GM19372 (cell line): Measurements from ENCODE around the gene MBTPS1.

Experiments used
- ATAC-seq: cut with Tn5 transposase; IDR thresholded peaks from one replicate; pipeline ENCODE4 v1.9.1; 2021; ENCODE audit warnings: mild to moderate bottlenecking, low read depth, moderate library complexity; ENCODE audit not compliant: unreplicated experiment

The MBTPS1 gene

DNA sequence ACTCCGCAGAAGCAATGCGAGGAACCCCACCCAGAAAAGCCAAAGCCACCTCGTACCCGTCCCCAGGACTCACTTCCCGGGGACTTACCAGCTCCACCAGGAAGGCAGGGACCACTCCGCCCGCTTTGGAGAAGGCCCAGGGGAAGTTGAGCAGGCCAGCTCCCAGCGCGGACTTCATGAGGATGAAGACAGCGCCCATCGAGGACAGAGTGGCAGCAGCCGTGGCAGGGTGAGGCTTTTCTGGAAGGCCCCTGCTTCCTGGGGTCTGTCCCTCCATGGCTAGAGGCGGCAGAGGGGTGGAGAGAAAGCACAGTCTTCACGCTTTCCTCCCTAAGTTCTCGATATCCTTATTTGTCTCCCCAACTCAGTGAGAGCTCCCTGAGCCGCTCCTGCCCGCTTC, 74.9 kb downstream of the MBTPS1 start:
- ATAC-seq: no peak

DNA sequence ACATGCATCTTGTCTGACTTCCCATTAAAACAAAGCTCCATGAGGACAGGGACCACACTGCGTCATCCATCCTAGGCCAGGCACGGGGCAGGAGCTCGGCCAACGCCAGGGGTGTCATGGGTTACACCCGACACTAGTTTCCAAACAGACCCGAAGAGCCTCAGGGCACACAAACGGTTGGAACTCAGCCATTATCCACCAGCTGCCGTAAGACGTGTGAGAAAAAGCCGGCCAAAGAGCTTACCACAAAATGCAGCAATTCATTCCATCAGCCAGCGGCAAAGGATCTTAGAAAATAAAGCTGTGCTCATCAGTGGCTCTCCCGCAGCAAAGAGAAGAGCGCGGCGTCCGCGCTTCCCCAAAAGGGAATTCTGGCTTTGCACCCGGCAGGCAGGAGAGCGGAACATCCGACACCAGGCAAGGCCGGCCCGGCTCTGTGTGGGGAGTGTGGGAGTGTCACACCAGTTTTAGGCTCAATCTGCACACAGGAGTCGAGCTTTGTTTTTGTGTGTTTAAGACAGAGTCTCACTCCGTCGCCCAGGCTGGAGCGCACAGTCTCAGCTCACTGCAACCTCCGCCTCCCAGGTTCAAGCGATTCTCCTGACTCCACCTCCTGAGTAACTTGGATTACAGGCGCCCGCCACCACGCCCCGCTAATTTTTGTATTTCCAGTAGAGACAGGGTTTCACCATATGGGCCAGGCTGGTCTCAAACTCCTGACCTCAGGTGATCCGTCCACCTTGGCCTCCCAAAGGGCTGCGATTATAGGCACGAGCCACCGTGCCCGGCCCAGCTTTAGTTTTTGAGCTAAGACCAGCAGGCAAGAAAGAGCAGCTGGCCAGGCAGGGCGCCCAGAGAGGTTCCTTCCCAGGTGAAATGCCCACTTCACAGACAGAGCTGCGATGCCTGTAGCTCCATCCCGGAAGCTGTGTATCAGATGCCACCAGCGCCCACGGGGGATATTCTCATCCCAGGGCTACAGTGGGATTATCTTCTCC, 75.6 kb downstream of the MBTPS1 start:
- ATAC-seq: no peak

DNA sequence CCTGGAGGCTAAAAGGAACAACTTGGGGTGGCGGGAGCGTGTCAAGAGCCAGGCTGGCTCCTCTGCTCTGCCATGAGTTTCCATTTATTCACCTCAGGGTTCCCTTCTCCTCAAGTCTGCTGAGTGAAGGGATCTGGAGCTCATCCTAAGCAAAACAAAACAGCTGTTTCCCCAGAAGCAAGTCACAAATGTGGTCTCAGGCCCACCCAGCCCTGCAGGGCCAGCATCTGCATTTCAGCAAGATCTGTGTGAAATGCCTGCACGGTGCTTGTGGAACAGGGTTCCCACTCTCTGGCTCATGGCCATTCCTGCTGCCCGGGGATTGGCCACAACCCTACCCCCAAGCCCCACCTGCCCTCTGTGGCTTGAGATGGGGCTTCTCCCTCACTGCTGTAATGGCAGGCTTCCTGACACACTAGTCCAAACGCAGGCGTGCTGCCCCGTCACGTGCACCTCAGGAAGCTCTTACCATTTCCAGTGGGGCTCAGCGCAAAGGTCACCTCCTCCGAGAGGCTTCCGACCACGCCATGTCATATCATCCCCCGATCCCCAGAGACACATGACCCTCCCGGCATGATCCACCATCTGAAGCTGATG, 76.4 kb downstream of the MBTPS1 start:
- no peak for ATAC-seq

DNA sequence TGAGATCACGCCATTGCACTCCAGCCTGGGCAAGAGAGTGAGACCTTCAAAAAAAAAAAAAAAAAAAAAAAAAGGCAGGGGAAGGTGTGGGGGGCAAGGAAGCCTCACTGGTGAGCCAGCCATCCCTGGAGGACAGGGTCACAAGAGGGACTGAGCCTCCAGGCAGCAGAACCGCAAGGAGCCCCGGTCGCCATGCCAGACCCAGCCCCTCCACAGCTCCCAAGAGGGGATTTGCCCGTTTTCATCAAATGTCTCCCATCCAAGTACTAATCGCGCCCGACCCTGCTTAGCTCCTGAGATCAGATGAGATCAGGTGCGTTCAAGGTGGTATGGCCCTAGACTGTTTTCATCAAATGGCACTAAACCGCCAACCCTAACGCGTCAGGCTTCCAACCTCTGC, 77.0 kb downstream of the MBTPS1 start:
- ATAC-seq: no peak

DNA sequence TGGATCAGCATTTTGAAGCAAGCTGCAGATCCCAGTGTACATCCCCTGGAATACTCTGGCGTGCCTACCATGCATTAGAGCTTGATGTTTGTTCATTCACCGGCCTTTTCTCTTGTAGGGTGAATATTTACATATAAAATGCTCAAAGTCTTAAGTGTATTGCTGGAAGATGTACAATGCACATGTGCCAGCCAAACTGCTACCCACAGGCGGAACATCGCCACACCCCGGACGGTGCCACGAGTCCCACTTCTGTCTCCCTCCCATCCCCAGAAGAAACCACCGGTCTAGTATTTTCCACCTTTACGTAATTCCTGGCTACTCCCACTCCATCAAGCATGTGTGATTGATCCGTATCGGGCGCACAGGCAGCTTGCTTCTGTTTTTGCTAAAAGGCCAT, 78.3 kb downstream of the MBTPS1 start:
- ATAC-seq: no peak

DNA sequence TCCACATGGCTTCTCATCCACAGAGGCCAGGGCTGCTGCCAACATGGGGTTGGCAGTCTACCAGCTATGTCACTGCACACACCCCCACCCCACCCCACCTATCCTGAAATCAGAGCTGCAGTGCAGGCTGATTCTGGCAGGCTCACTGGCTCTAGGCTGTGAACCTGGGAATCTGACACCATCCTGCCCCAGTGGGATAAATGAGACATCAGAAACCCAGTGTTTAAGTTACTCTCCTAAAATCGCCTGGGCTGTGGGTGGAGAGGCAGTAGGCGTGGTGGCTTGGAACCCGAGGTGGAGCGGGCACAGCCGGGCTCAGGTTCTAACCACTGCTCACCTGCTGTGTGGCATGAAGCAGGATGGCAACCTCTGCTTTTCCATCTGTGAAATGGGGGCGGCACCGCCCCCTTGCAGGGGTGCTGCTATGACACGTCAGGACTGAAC, 79.7 kb downstream of the MBTPS1 start:
- no peak for ATAC-seq

DNA sequence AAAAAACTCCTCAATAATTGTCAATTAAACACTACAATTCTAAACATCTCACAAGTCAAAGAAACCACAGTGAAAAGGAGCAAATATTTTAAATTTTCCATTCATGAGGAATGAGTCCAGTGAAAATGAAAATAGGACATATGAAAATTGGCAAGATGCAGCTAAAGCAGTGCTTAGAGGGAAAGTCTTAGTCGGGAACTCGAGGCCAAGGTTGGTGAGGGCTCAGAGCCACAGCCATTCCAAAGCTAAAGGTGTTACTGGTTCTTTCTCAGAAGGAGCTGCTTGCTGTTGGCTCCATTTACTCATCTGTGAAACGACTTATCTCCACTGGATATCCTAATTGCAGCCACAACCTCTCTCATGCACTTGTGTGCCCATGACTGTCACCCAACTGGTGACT, 80.6 kb downstream of the MBTPS1 start:
- no peak for ATAC-seq

DNA sequence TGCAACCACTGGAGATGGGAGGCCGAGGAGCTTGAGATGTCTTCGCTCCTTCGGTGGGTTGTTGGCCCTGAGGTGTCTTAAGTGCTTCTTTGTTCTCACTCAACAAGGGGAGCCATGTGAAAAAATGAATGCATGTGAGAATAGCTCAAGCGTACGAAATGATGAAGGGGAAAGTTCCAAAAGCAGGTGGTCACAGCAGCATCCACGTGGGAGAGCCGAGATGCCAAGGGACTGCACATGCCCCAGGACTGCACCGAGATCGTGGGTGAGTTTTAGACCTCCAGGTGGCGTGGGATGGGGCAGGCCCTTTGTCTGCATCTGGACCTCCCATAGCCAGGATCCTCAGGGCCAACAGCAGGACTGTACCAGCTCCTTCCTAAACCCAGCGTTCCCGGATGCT, 82.2 kb downstream of the MBTPS1 start:
- no peak for ATAC-seq

DNA sequence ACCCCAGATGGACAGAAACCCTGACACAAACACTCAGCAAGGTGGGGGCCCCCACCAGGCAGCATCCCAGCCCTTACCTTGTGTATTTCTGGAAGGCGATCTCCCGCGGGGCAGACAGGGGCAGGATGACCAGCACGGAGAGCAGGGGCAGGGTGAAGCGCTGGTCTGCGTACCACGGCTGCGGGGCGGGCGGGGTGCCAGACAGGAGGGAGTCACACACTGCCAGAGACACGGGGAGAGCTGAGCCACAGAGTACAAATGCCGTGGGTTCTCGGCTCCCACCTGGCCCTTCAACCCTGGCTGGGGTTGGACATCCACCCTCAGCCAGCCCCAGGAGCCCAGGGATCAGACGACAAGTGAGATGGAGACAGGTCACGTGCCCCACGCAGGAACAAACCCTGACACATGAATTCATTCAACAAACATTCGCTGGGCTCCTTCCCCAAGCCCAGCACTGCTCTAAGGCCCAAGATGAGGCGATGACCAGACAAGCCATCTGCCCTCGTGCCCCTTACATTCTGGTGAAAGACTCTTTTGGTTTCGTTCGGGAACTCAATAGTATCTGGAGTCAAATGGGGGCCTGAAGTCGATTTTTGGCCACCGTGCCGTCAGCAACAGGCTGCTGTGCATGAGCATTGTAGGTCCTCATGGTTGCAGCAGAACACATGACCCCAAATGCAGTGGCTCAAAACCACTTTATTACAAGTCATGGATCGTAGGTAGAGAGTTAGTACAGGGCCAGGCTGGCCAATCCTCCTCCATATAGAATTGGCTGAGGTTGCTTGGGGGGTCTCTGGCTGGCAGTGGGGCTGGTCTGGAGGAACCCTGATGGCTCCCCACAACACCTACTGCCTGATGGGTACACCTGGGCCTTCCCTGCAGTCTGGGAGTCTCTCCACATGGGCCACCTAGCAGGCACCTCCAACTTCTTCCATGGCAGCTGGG, 83.2 kb downstream of the MBTPS1 start:
- no peak for ATAC-seq

DNA sequence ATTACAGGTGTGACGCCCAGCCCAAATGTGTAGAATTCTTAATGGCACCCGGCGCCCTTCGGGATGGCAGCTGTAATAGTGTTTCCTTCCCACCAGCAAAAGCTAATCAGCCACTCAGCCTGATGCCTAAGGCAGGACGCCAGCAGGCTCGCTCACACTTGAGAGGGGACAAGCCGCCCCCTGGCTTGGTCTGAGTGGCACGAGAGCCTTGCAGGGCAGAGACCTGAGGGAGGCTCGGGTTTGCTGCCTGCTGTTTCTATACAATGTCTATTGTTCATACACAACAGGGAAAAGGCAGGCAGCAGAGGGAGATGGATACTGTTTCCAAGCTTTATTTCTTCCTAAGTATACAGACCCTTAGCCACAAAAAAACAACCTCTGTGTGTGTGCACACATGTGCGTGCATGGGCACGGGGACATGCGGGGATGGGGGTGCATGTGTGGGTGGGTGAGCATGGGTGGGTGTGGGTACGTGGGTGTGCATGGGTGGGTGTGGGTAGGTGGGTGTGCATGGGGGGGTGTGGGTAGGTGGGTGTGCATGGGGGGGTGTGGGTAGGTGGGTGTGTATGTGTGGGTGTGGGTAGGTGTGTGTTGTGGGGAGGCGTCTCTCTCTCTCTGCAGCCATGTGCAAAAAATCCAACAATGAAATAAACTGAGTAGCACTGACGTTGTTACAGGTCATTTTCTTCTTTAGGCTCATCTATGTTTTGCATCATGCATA, 84.1 kb downstream of the MBTPS1 start:
- ATAC-seq: no peak

DNA sequence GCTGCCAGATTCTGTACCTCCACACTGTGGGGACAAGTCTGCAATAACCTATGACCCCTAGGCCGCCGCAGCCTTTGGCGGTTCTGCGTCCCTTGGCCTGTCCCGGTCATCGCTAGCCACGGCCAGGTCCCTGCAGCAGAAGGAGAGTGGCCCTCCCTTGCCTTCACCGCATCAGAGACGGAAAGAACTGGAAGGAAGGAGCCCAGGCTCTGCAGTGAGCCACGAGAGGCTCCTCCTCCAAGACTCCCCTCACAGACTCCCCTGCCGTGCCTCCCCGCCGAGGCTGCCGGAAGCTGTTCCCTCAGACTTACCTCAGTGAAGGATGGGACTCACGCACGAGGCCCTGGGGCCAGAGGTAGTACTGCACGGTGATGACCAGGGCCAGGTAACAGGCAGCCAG, 85.2 kb downstream of the MBTPS1 start:
- ATAC-seq: no peak

DNA sequence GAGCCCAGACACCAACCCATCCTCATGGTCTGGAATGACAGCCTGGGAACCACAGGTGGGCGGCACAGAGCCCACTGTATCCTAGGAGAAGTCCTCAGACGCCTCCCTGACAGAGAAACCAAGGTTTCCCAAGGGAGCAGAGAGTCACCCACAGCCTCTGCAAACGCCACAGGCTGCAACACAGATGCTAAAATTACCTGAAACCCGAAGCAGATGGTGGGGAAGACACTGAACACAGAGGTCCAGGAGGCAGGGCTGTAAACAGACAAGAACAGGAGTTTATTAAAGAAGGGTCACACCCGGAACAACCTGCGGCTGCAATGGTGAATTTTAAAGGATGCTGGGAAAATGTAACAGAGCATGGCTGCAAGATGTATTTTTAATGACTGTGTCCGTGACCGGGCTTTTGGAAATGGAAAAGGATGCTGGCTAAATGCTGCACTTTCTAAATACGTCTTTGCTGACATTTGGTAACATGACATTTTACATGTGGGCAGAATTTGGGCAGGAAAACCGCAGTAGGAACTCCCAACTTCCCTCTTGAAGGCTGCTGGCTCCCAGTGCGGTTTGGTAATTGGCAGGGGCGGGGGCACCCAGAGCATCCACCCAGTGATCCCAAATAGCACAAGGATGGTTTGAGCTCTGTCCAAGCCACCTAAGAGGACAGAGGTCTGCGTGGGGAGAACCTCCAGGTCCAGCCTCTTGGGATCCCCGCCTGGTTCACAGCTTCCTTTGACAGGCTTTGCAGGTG, 87.3 kb downstream of the MBTPS1 start:
- no peak for ATAC-seq

DNA sequence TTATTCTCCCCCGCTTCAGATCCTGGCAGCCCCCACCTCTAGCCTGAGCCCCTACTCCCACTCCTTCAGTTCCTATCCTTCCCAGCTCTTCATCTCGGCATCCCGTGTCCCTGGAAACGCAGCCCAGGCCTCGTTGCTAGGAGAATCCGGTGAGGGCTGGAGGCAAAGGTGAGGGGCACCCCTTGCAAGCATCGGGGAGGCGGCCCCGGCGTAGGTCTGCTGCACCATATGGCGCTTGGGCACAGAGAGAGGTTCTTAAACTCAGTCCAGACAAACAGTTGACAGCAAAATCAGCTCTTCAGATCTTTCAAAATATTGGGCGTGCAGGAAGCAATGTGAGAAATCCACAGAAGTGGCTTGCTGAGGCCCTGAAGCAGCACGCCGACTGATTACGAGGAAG, 89.1 kb downstream of the MBTPS1 start:
- no peak for ATAC-seq

DNA sequence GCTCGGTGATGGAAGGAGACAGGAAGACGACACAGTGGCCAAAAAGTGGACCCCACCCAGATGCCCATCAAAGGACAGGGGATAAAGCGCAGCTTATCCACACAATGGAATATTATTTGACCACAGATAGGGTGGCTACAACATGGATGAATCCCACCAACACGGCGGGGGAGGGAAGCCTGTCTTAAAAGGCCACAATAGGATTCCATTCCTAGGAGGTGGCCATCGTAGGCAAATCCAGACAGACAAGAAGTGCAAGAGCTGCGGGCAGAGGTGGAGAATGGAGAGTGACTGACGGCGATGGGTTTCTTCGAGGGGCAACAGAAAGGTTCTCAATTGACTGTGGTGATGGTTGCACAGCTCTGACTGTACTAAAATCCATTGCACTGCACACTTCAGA, 90.1 kb downstream of the MBTPS1 start:
- ATAC-seq: no peak

DNA sequence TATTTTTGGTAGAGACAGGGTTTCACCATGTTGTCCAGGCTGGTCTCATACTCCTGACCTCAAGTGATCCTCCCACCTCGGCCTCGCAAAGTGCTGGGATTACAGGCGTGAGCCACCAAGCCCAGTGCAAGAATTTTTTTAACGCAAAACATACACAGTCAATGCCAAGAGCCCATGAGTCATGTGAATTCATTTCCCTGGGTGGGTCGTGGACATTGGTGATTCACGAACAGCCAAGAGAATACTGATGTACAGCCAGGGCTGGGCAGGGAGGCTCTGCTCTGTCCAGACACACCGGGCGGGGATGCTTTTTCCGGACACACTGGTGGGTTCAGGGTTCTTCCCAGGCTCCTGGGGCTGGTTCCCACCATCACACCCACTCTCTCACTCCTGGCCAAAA, 91.9 kb downstream of the MBTPS1 start:
- ATAC-seq: no peak

DNA sequence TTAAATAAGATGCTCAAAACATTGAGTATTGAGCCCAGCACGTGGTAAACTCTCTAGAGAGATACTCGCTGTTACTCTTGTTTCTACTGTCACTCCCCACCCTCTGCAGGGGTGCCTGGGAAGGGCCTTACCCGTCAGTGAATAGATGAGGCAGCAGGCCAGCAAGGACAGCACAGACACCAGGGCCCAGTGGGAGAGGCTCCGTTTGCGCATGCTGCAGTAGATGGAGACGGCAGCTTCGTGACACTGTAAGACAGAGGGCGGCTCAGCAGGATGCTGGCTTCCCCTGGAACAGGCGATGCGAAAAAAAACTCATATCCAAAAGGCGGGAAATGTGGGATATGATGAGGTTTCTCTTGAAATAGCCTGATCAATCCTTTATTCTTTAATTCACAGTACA, 94.1 kb downstream of the MBTPS1 start:
- ATAC-seq: no peak

DNA sequence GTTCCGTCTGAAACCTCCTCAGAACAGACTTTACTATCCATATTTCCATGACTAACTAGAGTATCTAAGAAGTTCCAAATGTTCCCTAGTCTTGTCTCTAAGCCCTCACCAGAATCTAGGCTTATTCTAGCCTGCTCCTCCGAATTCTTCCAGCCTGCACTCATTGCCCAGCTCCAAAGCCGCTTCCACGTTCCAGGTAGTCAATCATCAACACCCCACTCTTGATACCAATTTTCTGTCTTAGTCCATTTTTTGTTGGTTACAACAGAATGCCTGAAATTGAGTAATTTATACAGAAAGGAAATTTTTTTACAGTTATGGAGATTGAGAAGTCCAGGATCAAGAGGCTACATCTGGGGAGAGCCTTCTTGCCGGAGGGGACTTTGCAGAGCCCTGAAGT, 95.3 kb downstream of the MBTPS1 start:
- no peak for ATAC-seq

DNA sequence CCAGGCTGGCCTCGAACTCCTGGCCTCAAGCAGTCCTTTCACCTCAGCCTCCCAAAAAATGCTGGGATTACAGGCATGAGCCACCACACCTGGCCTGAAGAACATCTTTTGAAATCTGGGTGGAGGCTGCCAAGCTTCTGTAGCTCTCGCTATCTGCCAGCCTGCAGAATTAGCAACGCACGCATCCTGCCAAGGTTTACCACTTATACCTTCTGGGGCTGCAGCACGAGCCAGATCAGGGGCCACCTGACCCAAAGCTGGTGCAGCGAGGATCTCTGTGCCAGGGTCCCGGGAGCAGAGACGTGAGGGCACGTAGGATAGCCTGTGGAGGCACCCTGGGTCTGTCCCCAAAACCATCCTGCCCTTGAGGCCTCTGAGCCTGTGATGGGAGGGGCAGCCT, 96.4 kb downstream of the MBTPS1 start:
- ATAC-seq: no peak

DNA sequence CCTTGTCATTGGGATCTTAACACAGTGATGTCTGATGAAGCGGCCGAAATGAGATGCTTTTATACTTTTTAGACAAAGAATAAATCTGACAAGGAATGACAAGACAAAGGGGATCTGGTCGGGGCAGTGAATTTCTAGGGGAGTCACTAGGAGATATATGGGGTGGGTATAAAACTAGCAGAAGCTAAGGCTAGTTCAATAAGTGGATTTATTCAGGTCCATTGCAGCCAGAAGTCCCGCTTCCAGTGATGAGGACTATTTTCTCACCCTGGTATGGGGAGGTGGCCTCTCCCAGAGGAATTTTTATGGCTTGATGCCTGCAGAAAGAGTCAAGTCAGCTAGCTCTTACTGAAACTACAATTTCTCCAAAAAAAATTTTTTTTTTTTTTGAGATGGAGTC, 98.0 kb downstream of the MBTPS1 start:
- ATAC-seq: no peak

DNA sequence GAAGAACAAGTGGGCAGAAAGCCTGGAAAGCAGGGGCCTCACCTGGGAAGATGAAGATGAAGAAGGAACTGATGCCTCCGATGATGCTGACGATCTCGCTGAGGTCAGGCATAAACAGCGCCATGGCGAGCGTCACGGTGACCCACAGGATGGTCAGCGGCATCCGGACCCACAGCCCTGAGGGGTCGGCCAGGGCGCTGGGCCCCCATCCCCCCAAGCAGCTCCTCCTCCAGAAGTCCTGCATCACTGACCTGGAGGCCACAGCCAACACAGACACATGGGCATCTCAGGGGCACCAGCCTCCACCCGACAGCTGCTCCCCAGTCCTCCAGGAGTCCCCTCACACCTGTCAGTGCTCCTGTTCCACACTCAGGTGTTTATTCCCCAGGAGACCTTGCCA, 100.3 kb downstream of the MBTPS1 start:
- no peak for ATAC-seq
